CD14-positive monocyte (primary cell): ENCODE results near the gene FAM200B. TPM values are rescaled to one million over a fixed set of nuclear protein-coding genes. Genes with fewer than 3 reads are reported as not detected.

ENCODE experiments used
- DNase-seq, 3 donors: peaks; one replicate each; pipeline ENCODE4 v3.0.0-alpha.2; 2011 to 2022
- H2AFZ ChIP-seq: 2 replicates; pipeline ENCODE4 v1.6.0; 2012; ENCODE audit warnings: mild to moderate bottlenecking, low read depth, low read length, inconsistent platforms; ENCODE audit not compliant: insufficient read depth, poor library complexity, severe bottlenecking
- H3K27ac ChIP-seq, 2 donors: 1 replicate in 1 of 2; 2 replicates in 1 of 2; pipeline ENCODE4 v1.5.1; 2012 to 2013; ENCODE audit warnings: low read length in 2 of 2, control low read depth in 1 of 2, inconsistent platforms in 1 of 2, low read depth in 1 of 2, mild to moderate bottlenecking in 1 of 2
- H3K27me3 ChIP-seq, 2 donors: one replicate each; pipeline versions ENCODE4 v1.6.0 to v1.6.1; 2011 to 2013; ENCODE audit warnings: low read length in 2 of 2; ENCODE audit not compliant: control insufficient read depth in 2 of 2, insufficient read depth in 2 of 2
- H3K36me3 ChIP-seq, 2 donors: replicated peaks in 1 of 2; 1 replicate in 1 of 2; 2 replicates in 1 of 2; pipeline versions ENCODE4 v1.5.1 to v1.6.1; 2012 to 2013; ENCODE audit warnings: low read length in 2 of 2, control low read depth in 1 of 2, inconsistent platforms in 1 of 2, mild to moderate bottlenecking in 1 of 2; ENCODE audit not compliant: insufficient read depth in 2 of 2, control insufficient read depth in 1 of 2
- H3K4me1 ChIP-seq, 2 donors: 1 replicate in 1 of 2; 2 replicates in 1 of 2; pipeline versions ENCODE4 v1.5.1 to v1.6.1; 2012 to 2013; ENCODE audit warnings: low read length in 2 of 2, control low read depth in 1 of 2, inconsistent platforms in 1 of 2, mild to moderate bottlenecking in 1 of 2, moderate library complexity in 1 of 2; ENCODE audit not compliant: insufficient read depth in 2 of 2, control insufficient read depth in 1 of 2
- H3K4me2 ChIP-seq: replicated peaks from 2 replicates; pipeline ENCODE3; 2012; ENCODE audit warnings: low read length, moderate library complexity, mild to moderate bottlenecking; ENCODE audit not compliant: poor library complexity, severe bottlenecking; ENCODE audit errors: extremely low read depth
- H3K4me3 ChIP-seq, 3 experiments: fragments of 200-600 bp in 1 of 3; sonication (generic) in 1 of 3; replicated peaks in 1 of 3; 1 replicate in 2 of 3; 2 replicates in 1 of 3; pipeline ENCODE4 v1.5.1; 2011 to 2013; ENCODE audit warnings: low read length in 3 of 3, mild to moderate bottlenecking in 3 of 3, control low read depth in 2 of 3, low read depth in 2 of 3, inconsistent platforms in 1 of 3, moderate library complexity in 1 of 3
- H3K79me2 ChIP-seq: 2 replicates; pipeline ENCODE4 v1.6.0; 2012; ENCODE audit warnings: mild to moderate bottlenecking, control low read depth, inconsistent platforms, low read length, moderate library complexity; ENCODE audit not compliant: insufficient read depth
- H3K9ac ChIP-seq: 2 replicates; pipeline ENCODE4 v1.6.0; 2017; ENCODE audit warnings: low read length, mild to moderate bottlenecking; ENCODE audit not compliant: insufficient read depth, poor library complexity, severe bottlenecking
- H3K9me3 ChIP-seq, 2 donors: replicated peaks in 1 of 2; 1 replicate in 1 of 2; 2 replicates in 1 of 2; pipeline versions ENCODE4 v1.5.1 to v1.6.1; 2012 to 2013; ENCODE audit warnings: low read length in 2 of 2, control low read depth in 1 of 2; ENCODE audit not compliant: control insufficient read depth in 1 of 2, insufficient read depth in 1 of 2
- H4K20me1 ChIP-seq: 2 replicates; pipeline ENCODE4 v1.6.0; 2012; ENCODE audit warnings: mild to moderate bottlenecking, low read length, control low read depth, moderate library complexity; ENCODE audit not compliant: insufficient read depth
- H3K27ac Mint-ChIP-seq, 7 donors: one replicate each; pipeline ENCODE4 v1.8.0; 2020; ENCODE audit warnings: mild to moderate bottlenecking in 7 of 7, mixed read lengths in 7 of 7, moderate library complexity in 6 of 7, inconsistent platforms in 2 of 7
- H3K27me3 Mint-ChIP-seq, 3 donors: one replicate each; pipeline ENCODE4 v1.8.0; 2021 to 2022; ENCODE audit warnings: low read depth in 3 of 3, mild to moderate bottlenecking in 3 of 3, mixed read lengths in 3 of 3, moderate library complexity in 3 of 3, inconsistent platforms in 1 of 3
- H3K36me3 Mint-ChIP-seq, 2 donors: one replicate each; pipeline ENCODE4 v1.8.0; 2020; ENCODE audit warnings: mixed read lengths in 2 of 2, inconsistent platforms in 1 of 2, mild to moderate bottlenecking in 1 of 2
- H3K4me1 Mint-ChIP-seq: one replicate; pipeline ENCODE4 v1.8.0; 2020; ENCODE audit warnings: mild to moderate bottlenecking, mixed read lengths
- H3K4me3 Mint-ChIP-seq, 2 donors: one replicate each; pipeline ENCODE4 v1.8.0; 2020; ENCODE audit warnings: mild to moderate bottlenecking in 2 of 2, mixed read lengths in 2 of 2, moderate library complexity in 1 of 2
- H3K9me3 Mint-ChIP-seq, 7 donors: one replicate each; pipeline ENCODE4 v1.8.0; 2020 to 2022; ENCODE audit warnings: mixed read lengths in 7 of 7, mild to moderate bottlenecking in 6 of 7, moderate library complexity in 6 of 7, inconsistent platforms in 2 of 7
- CTCF ChIP-seq: fragments of 200-600 bp; IDR thresholded peaks from one replicate; pipeline ENCODE4 v1.8.0; 2022; ENCODE audit warnings: antibody characterized with exemption, mild to moderate bottlenecking
- WGBS: methylation state at CpG from one replicate; pipeline ENCODE4 v1.1.5; 2013; ENCODE audit warnings: missing lambda C conversion rate; ENCODE audit not compliant: insufficient coverage; 5-methylcytosine and 5-hydroxymethylcytosine counted together
- intact Hi-C, 2 donors: fragments of 100-400 bp; cut with micrococcal nuclease; formaldehyde crosslinking; loops; one replicate each; pipeline versions ENCODE4 v1.15.0 to v1.15.1; 2023
- polyA plus RNA-seq, 3 donors: library from polyadenylated mRNA; depleted of rRNA in 1 of 3; unstranded in 2 of 3; stranded (reverse) in 1 of 3; fragments of 300-500 nt in 2 of 3; fragments of >200 nt in 1 of 3; fragmentation: Illumina TruSeq in 2 of 3; gene quantifications; 1 replicate in 2 of 3; 2 replicates in 1 of 3; pipeline ENCODE4 v1.2.3, GENCODE V29; 2012 to 2021

FAM200B gene
- polyA plus RNA-seq, 3 donors: 65.7 to 169 (median 151) TPM

DNA sequence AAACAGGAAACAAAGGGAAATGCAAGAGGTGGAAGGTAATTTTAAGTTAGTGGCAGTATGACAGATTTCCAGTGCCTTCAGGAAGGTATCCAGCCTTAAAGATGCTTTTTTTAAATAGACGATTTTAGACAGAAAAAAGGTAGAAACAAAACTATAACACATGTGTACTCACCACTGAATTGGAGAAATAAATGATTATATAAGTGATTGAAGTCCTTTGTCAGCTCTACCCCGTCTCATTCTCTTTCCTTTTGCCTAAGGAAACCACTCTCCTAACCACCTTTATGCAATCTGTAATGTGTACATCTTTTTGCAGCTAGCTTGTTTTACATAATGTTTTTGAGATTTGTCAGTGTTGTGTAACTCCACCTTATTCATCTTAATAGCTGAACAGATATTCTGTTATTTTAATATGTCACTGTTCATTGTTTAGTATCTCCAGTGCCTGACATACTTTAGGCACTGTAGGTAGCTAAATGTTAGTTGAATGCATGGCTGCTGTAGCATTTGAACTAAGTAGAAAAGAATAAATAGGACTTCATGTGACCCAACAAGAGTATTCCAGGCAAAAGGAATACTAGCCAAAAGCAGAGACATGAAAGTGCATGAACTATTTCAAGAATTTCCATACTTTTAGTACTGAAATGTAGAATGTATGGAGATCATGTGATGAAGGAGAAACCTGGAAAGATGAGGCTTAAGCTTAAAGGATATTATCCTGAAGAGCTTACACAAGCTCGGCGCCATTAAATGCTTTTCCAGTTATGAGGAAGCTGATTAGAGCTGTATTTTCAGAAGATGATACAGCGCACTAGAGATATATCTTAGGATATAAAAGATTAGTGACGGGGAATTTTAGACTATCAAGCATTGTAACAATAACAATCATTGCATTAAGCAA is 865 bp downstream of the FAM200B start:
- Mint-ChIP-seq H3K4me1 (peaks cover 67% of the 10 kb centered on the region), H3K36me3 (peaks cover 18 to 30% of the 10 kb centered on the region in 2 donors), H3K9me3 (peaks cover 0 to 2% (median 0%) of the 10 kb centered on the region in 7 donors), H3K27ac (peak overlapping the region; percentile 94 to 98 (median 96)), H3K27me3 (no peaks in the 10 kb centered on the region), H3K4me3 (peak overlapping the region; percentile 97 to 99)
- Histone ChIP-seq H3K79me2 (peaks cover 100% of the 10 kb centered on the region), H3K9me3 (no peaks in the 10 kb centered on the region), H3K4me3 (peak overlapping the region; percentile 61 to 96 (median 91)), H3K27ac (peak overlapping the region; percentile 90 to 93), H3K27me3 (no peaks in the 10 kb centered on the region), H3K9ac (peak overlapping the region; percentile 78), H3K4me1 (peaks cover 63 to 89% of the 10 kb centered on the region in 2 donors), H2AFZ (peak overlapping the region; percentile 89), H3K36me3 (peaks cover 7 to 24% of the 10 kb centered on the region in 2 donors), H4K20me1 (no peaks in the 10 kb centered on the region), H3K4me2 (peak overlapping the region; percentile 92)
- TF ChIP-seq CTCF: no peak
- DNase-seq: peak in 2 of 3 donors; percentile 50 to 58
- no CpG with 5 or more reads among the region's 6 CpGs for WGBS
- intact Hi-C loops: loop anchor here in 1 of 2 donors (5.0 kb wide), 1 partner anchor 35 kb away; no protein-coding TSS in a partner anchor

DNA sequence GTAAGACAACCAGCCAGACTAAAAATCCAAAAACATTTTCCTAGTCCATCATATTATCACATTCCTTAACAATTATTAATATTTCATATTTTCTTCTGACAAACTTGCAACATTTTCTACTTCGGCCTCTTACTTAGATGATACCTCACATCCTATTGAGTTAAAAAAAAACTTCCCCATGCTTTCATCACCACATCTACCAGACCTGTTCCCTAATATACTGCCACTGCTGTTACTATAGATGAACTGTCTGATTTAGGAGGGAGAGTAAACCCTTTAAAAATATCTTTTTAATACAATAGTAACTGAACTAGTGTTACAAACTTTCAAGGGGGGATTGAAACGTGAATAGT is 1.5 kb downstream of the FAM200B start:
- Histone ChIP-seq H3K4me3 (peak overlapping the region; percentile 61 to 96 (median 91)), H3K27me3 (no peaks in the 10 kb centered on the region), H4K20me1 (no peaks in the 10 kb centered on the region), H3K36me3 (peaks cover 7 to 26% of the 10 kb centered on the region in 2 donors), H3K27ac (peak overlapping the region in 1 of 2 donors; percentile 90), H3K4me1 (peaks cover 61 to 89% of the 10 kb centered on the region in 2 donors), H3K4me2 (peak overlapping the region; percentile 92), H3K79me2 (peaks cover 100% of the 10 kb centered on the region), H3K9ac (no peak overlapping the region), H2AFZ (no peak overlapping the region), H3K9me3 (no peaks in the 10 kb centered on the region)
- peaks cover 24 to 36% of the 10 kb centered on the region in 2 donors for H3K36me3 Mint-ChIP-seq
- peak overlapping the region in 1 of 2 donors; percentile 97 for H3K4me3 Mint-ChIP-seq
- no peak for TF ChIP-seq CTCF
- peaks cover 69% of the 10 kb centered on the region for H3K4me1 Mint-ChIP-seq
- H3K9me3 Mint-ChIP-seq: peaks cover 0 to 2% (median 0%) of the 10 kb centered on the region in 7 donors
- H3K27me3 Mint-ChIP-seq: no peaks in the 10 kb centered on the region
- H3K27ac Mint-ChIP-seq: peak overlapping the region; percentile 94 to 98 (median 96)
- intact Hi-C loops: loop anchor here in 1 of 2 donors (5.0 kb wide), 1 partner anchor 36 kb away; no protein-coding TSS in a partner anchor
- DNase-seq: peak; percentile 56 to 83 (median 78)
- no CpG with 5 or more reads among the region's 2 CpGs for WGBS
